GM12878 (cell line): ENCODE measurements around the gene CTNNBL1. TPM values are rescaled to one million over a fixed set of nuclear protein-coding genes. Genes with fewer than 3 reads are reported as not detected.

Source experiments
- CHD4 ChIP-seq: fragments of 200-600 bp; sonication (generic); IDR thresholded peaks from 2 replicates; pipeline ENCODE4 v1.6.1; 2016; ENCODE audit warnings: mild to moderate bottlenecking
- IKZF2 ChIP-seq, 2 experiments: fragments of 450-650 bp; IDR thresholded peaks; 2 replicates each; pipeline ENCODE4 v1.6.1; 2017; ENCODE audit warnings: mild to moderate bottlenecking in 2 of 2, moderate library complexity in 2 of 2
- PML ChIP-seq: IDR thresholded peaks from 2 replicates; pipeline ENCODE4 v1.6.1; 2012; ENCODE audit warnings: low read length, inconsistent platforms
- SPI1 ChIP-seq: IDR thresholded peaks from 2 replicates; pipeline ENCODE4 v1.6.1; 2011; ENCODE audit warnings: low read depth, mild to moderate bottlenecking, low read length, moderate library complexity, borderline replicate concordance; ENCODE audit not compliant: insufficient read depth
- ZBTB11 ChIP-seq: fragments of 450-650 bp; formaldehyde crosslinking; IDR thresholded peaks from 2 replicates; pipeline ENCODE4 v1.5.0; 2022; ENCODE audit warnings: mild to moderate bottlenecking, missing genetic modification characterization
- ZNF622 ChIP-seq: fragments of 450-650 bp; IDR thresholded peaks from 2 replicates; pipeline ENCODE4 v1.6.1; 2017; ENCODE audit warnings: mild to moderate bottlenecking, inconsistent platforms
- polyA plus RNA-seq, 11 experiments: library from polyadenylated mRNA; depleted of rRNA in 4 of 11; unstranded in 6 of 11; stranded (reverse) in 5 of 11; fragments of >200 nt; fragmentation: Nextera tagmentation in 4 of 11; fragmentation: Illumina TruSeq in 1 of 11; extraction: Ambion mirVana in 4 of 11; extraction: Trizol in 1 of 11; gene quantifications; 1 replicate in 1 of 11; 2 replicates in 10 of 11; pipeline versions ENCODE4 v1.2.1 to v1.2.3, GENCODE V29; 2011 to 2016; ENCODE audit warnings: inconsistent platforms in 2 of 11, missing spikeins in 2 of 11, low read depth in 1 of 11
- total RNA-seq, 4 experiments: library from RNA; depleted of rRNA in 3 of 4; stranded (reverse); fragments of >200 nt in 3 of 4; fragmentation: Illumina TruSeq in 1 of 4; extraction: Trizol in 1 of 4; gene quantifications; 2 replicates each; pipeline versions ENCODE4 v1.2.1 to v1.2.3, GENCODE V29; 2013 to 2021
- TF ChIP-seq, protein P1 (sequence below): IDR thresholded peaks from 2 replicates; pipeline ENCODE4 v1.6.1; 2012; ENCODE audit warnings: improper control_type of control experiment, low read depth, low read length; ENCODE audit not compliant: insufficient replicate concordance
- TF ChIP-seq, protein P2 (sequence below): IDR thresholded peaks from 2 replicates; pipeline ENCODE4 v1.6.1; 2012; ENCODE audit warnings: low read length, inconsistent platforms

The CTNNBL1 gene
- total and polyA plus RNA-seq, 10 of the 15 experiments (the other 5 are each of a cell fraction or from before 2014, with no cell fraction given): 43.1 to 102 (median 67.8) TPM

DNA sequence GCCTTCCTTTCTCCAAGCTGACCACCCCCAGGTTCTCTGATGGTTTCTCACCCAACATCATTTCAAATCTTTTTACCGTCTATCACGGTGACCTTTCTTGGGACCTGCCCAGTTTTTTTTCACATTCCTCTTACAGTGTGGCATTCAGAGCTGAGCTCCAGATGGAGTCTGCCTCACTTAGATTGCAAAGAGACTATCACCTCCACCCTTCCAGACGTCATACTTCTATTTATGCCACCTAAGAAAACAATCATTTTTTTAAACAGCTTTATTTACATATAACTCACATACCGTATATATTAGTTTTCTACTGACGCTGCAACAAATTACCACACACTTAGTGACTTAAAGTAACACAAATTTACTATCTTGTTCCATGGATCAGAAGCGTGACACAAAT lies 32.3 kb upstream of the CTNNBL1 start (continued):
- TF ChIP-seq, protein P1, sequence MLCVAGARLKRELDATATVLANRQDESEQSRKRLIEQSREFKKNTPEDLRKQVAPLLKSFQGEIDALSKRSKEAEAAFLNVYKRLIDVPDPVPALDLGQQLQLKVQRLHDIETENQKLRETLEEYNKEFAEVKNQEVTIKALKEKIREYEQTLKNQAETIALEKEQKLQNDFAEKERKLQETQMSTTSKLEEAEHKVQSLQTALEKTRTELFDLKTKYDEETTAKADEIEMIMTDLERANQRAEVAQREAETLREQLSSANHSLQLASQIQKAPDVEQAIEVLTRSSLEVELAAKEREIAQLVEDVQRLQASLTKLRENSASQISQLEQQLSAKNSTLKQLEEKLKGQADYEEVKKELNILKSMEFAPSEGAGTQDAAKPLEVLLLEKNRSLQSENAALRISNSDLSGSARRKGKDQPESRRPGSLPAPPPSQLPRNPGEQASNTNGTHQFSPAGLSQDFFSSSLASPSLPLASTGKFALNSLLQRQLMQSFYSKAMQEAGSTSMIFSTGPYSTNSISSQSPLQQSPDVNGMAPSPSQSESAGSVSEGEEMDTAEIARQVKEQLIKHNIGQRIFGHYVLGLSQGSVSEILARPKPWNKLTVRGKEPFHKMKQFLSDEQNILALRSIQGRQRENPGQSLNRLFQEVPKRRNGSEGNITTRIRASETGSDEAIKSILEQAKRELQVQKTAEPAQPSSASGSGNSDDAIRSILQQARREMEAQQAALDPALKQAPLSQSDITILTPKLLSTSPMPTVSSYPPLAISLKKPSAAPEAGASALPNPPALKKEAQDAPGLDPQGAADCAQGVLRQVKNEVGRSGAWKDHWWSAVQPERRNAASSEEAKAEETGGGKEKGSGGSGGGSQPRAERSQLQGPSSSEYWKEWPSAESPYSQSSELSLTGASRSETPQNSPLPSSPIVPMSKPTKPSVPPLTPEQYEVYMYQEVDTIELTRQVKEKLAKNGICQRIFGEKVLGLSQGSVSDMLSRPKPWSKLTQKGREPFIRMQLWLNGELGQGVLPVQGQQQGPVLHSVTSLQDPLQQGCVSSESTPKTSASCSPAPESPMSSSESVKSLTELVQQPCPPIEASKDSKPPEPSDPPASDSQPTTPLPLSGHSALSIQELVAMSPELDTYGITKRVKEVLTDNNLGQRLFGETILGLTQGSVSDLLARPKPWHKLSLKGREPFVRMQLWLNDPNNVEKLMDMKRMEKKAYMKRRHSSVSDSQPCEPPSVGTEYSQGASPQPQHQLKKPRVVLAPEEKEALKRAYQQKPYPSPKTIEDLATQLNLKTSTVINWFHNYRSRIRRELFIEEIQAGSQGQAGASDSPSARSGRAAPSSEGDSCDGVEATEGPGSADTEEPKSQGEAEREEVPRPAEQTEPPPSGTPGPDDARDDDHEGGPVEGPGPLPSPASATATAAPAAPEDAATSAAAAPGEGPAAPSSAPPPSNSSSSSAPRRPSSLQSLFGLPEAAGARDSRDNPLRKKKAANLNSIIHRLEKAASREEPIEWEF: no peak
- no peak for TF ChIP-seq ZBTB11 (CRISPR knock-in tag)
- no peak for TF ChIP-seq PML
- TF ChIP-seq, protein P2, sequence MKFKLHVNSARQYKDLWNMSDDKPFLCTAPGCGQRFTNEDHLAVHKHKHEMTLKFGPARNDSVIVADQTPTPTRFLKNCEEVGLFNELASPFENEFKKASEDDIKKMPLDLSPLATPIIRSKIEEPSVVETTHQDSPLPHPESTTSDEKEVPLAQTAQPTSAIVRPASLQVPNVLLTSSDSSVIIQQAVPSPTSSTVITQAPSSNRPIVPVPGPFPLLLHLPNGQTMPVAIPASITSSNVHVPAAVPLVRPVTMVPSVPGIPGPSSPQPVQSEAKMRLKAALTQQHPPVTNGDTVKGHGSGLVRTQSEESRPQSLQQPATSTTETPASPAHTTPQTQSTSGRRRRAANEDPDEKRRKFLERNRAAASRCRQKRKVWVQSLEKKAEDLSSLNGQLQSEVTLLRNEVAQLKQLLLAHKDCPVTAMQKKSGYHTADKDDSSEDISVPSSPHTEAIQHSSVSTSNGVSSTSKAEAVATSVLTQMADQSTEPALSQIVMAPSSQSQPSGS: no peak
- no peak for TF ChIP-seq ZNF622
- TF ChIP-seq CHD4: no peak
- no peak for TF ChIP-seq IKZF2 (IDR thresholded peaks at IDR 0.05)
- TF ChIP-seq SPI1: no peak
